ENCODE measurements around the gene CLBA1. TPM values are rescaled to one million over a fixed set of nuclear protein-coding genes. Genes with fewer than 3 reads are reported as not detected.

CLBA1 gene
- total RNA-seq, 1 experiment from 2014 or later, result 14.8 TPM

GRCh38 chr14:105041841-105042765 is 56.5 kb downstream of the CLBA1 start:
- intact Hi-C loops (cut with micrococcal nuclease), result no loop called here
- H3K9me2 ChIP-seq (ENCODE audit: insufficient read depth), result no peaks in the 10 kb centered on the region
- H3K9ac ChIP-seq (ENCODE audit: low read length), result no peak overlapping the region
- no peak overlapping the region for H3K4me2 ChIP-seq (ENCODE audit: low read length)
- no peak overlapping the region for H3K4me3 ChIP-seq (replicated peaks in 1 of 2; ENCODE audit: low read depth in 1 of 2, low read length in 2 of 2)
- ChIA-PET CTCF (no interaction called here), RAD21 (ENCODE audit: low non-redundant PET in 1 of 2, low total read pairs in 2 of 2, uncharacterized antibody in 2 of 2, unreplicated experiment in 2 of 2) (interaction anchor here in 1 of 2 experiments (0.7 kb wide), 1 partner anchor 22 kb away, joined by 3 read pairs; no protein-coding TSS in a partner anchor), POLR2A (interaction anchor here (1.0 kb wide), 1 partner anchor 69 kb away, joined by 3 read pairs; no protein-coding TSS in a partner anchor)
- H3K27ac ChIP-seq (ENCODE audit: low read depth, low read length), result no peak overlapping the region
- no TSS peak for BruUV-seq (replicated peaks)
- H3K9me3 ChIP-seq (ENCODE audit: control insufficient read depth in 1 of 2, insufficient read depth in 1 of 2, low read depth in 1 of 2, low read length in 2 of 2), result no peaks in the 10 kb centered on the region
- no peak overlapping the region for H2AFZ ChIP-seq (ENCODE audit: low read depth, low read length, poor library complexity, severe bottlenecking)
- ATAC-seq (no peak), DNase-seq (ENCODE audit: low read depth, low spot score) (no peak)
- no peaks in the 10 kb centered on the region for H3K79me2 ChIP-seq (ENCODE audit: insufficient read depth, low read length)
- no peaks in the 10 kb centered on the region for H3K27me3 ChIP-seq (ENCODE audit: insufficient read depth, low read length)
- H3K4me1 ChIP-seq (ENCODE audit: control insufficient read depth in 1 of 2, insufficient read depth in 2 of 2, low read length in 2 of 2), result peaks cover 0 to 17% of the 10 kb centered on the region in 2 experiments; a peak in 2 of 4 replicates
- TF ChIP-seq ATF3 (IDR thresholded peaks at IDR 0.05) (no peak), FOSL1 (IDR thresholded peaks at IDR 0.05; ENCODE audit: low read depth) (no peak), EGR1 (IDR thresholded peaks at IDR 0.05; ENCODE audit: low read depth) (no peak)
- no peaks in the 10 kb centered on the region for H3K36me3 ChIP-seq (ENCODE audit: control insufficient read depth in 1 of 2, insufficient read depth in 2 of 2, low read length in 2 of 2)
- no peaks in the 10 kb centered on the region for H4K20me1 ChIP-seq (ENCODE audit: insufficient read depth)

- no peak overlapping the region for H3K27ac ChIP-seq (ENCODE audit: low read depth, low read length)
- ATAC-seq, result no peak
- ChIA-PET CTCF (no interaction called here), POLR2A (no interaction called here), RAD21 (ENCODE audit: low non-redundant PET in 1 of 2, low total read pairs in 2 of 2, uncharacterized antibody in 2 of 2, unreplicated experiment in 2 of 2) (no interaction called here)
- no peak overlapping the region for H3K4me2 ChIP-seq (ENCODE audit: low read length)
- no peaks in the 10 kb centered on the region for H3K36me3 ChIP-seq (ENCODE audit: control insufficient read depth in 1 of 2, insufficient read depth in 2 of 2, low read length in 2 of 2)
- intact Hi-C loops (cut with micrococcal nuclease), result no loop called here
- H3K9me2 ChIP-seq (ENCODE audit: insufficient read depth), result no peaks in the 10 kb centered on the region
- no peaks in the 10 kb centered on the region for H3K79me2 ChIP-seq (ENCODE audit: insufficient read depth, low read length)
- no peak overlapping the region for H3K9ac ChIP-seq (ENCODE audit: low read length)
- H2AFZ ChIP-seq (ENCODE audit: low read depth, low read length, poor library complexity, severe bottlenecking), result no peak overlapping the region
- no peak for DNase-seq (ENCODE audit: low read depth, low spot score)
- H3K9me3 ChIP-seq (ENCODE audit: control insufficient read depth in 1 of 2, insufficient read depth in 1 of 2, low read depth in 1 of 2, low read length in 2 of 2), result no peaks in the 10 kb centered on the region
- BruUV-seq (replicated peaks), result no TSS peak
- H3K4me1 ChIP-seq (ENCODE audit: control insufficient read depth in 1 of 2, insufficient read depth in 2 of 2, low read length in 2 of 2), result peaks cover 0 to 17% of the 10 kb centered on the region in 2 experiments; a peak in 2 of 4 replicates
- no peaks in the 10 kb centered on the region for H3K27me3 ChIP-seq (ENCODE audit: insufficient read depth, low read length)
- no peak overlapping the region for H3K4me3 ChIP-seq (replicated peaks in 1 of 2; ENCODE audit: low read depth in 1 of 2, low read length in 2 of 2)
- H4K20me1 ChIP-seq (ENCODE audit: insufficient read depth), result no peaks in the 10 kb centered on the region
- TF ChIP-seq ZFX (IDR thresholded peaks at IDR 0.05), result no peak
- TF ChIP-seq JUND (IDR thresholded peaks at IDR 0.05), result no peak
- TF ChIP-seq, protein P1, sequence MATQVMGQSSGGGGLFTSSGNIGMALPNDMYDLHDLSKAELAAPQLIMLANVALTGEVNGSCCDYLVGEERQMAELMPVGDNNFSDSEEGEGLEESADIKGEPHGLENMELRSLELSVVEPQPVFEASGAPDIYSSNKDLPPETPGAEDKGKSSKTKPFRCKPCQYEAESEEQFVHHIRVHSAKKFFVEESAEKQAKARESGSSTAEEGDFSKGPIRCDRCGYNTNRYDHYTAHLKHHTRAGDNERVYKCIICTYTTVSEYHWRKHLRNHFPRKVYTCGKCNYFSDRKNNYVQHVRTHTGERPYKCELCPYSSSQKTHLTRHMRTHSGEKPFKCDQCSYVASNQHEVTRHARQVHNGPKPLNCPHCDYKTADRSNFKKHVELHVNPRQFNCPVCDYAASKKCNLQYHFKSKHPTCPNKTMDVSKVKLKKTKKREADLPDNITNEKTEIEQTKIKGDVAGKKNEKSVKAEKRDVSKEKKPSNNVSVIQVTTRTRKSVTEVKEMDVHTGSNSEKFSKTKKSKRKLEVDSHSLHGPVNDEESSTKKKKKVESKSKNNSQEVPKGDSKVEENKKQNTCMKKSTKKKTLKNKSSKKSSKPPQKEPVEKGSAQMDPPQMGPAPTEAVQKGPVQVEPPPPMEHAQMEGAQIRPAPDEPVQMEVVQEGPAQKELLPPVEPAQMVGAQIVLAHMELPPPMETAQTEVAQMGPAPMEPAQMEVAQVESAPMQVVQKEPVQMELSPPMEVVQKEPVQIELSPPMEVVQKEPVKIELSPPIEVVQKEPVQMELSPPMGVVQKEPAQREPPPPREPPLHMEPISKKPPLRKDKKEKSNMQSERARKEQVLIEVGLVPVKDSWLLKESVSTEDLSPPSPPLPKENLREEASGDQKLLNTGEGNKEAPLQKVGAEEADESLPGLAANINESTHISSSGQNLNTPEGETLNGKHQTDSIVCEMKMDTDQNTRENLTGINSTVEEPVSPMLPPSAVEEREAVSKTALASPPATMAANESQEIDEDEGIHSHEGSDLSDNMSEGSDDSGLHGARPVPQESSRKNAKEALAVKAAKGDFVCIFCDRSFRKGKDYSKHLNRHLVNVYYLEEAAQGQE (IDR thresholded peaks at IDR 0.05; ENCODE audit: low read depth), result no peak
- no peak for TF ChIP-seq SIN3A (IDR thresholded peaks at IDR 0.05; ENCODE audit: low read depth)
- TF ChIP-seq TCF7L2 (IDR thresholded peaks at IDR 0.05; ENCODE audit: borderline replicate concordance, extremely low read depth, insufficient read depth, insufficient read length), result no peak
- TF ChIP-seq ZNF274 (IDR thresholded peaks at IDR 0.05; ENCODE audit: low read depth, low read length), result no peak
These were observed 57.2 kb downstream of the CLBA1 start for GRCh38 chr14:105042813-105043212.

All from HCT116 (cell line).